Measurements from ENCODE around the gene GPS2. TPM values are rescaled to one million over a fixed set of nuclear protein-coding genes. Genes with fewer than 3 reads are reported as not detected.
"Not testable (repeated sequence)": the region's sequence is repeated elsewhere in the genome, so short reads cannot be mapped to it uniquely, and the experiment has no call there.

Gene GPS2
- total RNA-seq, 1 donor, result 48.1 TPM

DNA sequence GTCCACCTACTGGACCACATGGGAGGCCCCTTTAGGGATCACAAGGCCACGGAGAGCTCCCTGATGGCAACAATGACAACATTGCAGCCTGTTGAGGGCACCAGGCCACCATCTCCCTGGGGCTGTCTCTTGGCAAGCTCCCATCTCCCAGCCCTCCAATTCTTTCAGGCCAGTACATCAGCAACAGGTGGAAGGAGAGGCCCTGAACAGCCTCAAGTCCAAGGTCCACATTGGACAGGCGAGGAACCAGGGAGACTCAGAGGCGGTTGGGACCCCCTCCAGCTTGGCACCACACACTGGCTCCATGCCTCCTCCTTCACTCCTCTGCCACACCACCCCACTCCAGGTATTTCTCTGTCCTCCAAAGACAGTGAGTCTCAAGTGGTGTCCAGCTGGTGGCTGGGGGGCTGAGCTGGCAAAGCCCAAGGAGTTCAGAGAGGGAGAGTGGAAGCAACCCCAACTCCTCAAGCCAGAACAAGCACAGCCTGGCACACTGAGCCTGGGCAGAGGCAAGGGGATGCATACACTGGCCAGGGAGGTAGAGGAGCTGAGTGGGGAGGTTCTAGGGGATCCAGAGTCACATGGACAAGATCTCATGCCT is 19.9 kb upstream of the GPS2 start:
- H3K79me2 ChIP-seq (ENCODE audit: insufficient read depth, low read length), result no peaks in the 10 kb centered on the region
- H3K27me3 ChIP-seq (ENCODE audit: insufficient read depth, low read length), result peaks cover 26% of the 10 kb centered on the region
- H3K9me3 ChIP-seq (ENCODE audit: low read depth, low read length), result no peaks in the 10 kb centered on the region
- DNase-seq (ENCODE audit: insufficient read length, low spot score, missing footprints), result no peak
- no peaks in the 10 kb centered on the region for H3K36me3 ChIP-seq (ENCODE audit: insufficient read depth, low read length)
- no peaks in the 10 kb centered on the region for H4K20me1 ChIP-seq (ENCODE audit: insufficient read depth, low read length)
- H3K4me3 ChIP-seq (ENCODE audit: insufficient read depth, low read length), result no peak overlapping the region
- H3K27ac ChIP-seq (ENCODE audit: low read depth, low read length), result no peak overlapping the region
- TF ChIP-seq, protein P1, sequence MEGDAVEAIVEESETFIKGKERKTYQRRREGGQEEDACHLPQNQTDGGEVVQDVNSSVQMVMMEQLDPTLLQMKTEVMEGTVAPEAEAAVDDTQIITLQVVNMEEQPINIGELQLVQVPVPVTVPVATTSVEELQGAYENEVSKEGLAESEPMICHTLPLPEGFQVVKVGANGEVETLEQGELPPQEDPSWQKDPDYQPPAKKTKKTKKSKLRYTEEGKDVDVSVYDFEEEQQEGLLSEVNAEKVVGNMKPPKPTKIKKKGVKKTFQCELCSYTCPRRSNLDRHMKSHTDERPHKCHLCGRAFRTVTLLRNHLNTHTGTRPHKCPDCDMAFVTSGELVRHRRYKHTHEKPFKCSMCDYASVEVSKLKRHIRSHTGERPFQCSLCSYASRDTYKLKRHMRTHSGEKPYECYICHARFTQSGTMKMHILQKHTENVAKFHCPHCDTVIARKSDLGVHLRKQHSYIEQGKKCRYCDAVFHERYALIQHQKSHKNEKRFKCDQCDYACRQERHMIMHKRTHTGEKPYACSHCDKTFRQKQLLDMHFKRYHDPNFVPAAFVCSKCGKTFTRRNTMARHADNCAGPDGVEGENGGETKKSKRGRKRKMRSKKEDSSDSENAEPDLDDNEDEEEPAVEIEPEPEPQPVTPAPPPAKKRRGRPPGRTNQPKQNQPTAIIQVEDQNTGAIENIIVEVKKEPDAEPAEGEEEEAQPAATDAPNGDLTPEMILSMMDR (IDR thresholded peaks at IDR 0.05; ENCODE audit: extremely low read depth, low read depth, low read length), result no peak
- no peak overlapping the region for H2AFZ ChIP-seq (ENCODE audit: low read length)
- H3K4me2 ChIP-seq (ENCODE audit: insufficient read depth, low read length), result no peak overlapping the region
- peaks cover 3% of the 10 kb centered on the region for H3K4me1 ChIP-seq (ENCODE audit: insufficient read depth, low read length)

DNA sequence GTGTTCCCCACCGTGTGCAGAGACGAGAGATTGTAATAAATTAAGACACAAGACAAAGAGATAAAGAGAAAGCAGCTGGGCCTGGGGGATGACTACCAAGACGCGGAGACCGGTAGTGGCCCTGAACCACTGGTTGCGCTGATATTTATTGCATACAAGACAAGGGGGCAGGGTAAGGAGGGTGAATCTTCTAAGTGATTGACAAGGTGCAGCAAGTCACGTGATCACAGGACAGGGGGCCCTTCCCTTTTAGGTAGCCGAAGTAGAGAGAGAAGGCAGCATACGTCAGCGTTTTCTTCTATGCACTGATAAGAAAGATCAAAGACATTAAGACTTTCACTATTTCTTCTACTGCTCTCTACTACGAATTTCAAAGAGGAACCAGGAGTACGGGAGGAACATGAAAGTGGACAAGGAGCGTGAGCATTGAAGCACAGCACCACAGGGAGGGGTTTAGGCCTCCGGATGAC is 17.5 kb upstream of the GPS2 start:
- not testable (repeated sequence) for H4K20me1 ChIP-seq (ENCODE audit: insufficient read depth, low read length); H3K4me3 ChIP-seq (ENCODE audit: insufficient read depth, low read length); H3K36me3 ChIP-seq (ENCODE audit: insufficient read depth, low read length); H3K9me3 ChIP-seq (ENCODE audit: low read depth, low read length); H3K27ac ChIP-seq (ENCODE audit: low read depth, low read length); H3K4me2 ChIP-seq (ENCODE audit: insufficient read depth, low read length); H2AFZ ChIP-seq (ENCODE audit: low read length); DNase-seq (ENCODE audit: insufficient read length, low spot score, missing footprints)
- H3K27me3 ChIP-seq (ENCODE audit: insufficient read depth, low read length), result peaks cover 26% of the 10 kb centered on the region
- peaks cover 13% of the 10 kb centered on the region for H3K79me2 ChIP-seq (ENCODE audit: insufficient read depth, low read length)
- H3K4me1 ChIP-seq (ENCODE audit: insufficient read depth, low read length), result peaks cover 12% of the 10 kb centered on the region

DNA sequence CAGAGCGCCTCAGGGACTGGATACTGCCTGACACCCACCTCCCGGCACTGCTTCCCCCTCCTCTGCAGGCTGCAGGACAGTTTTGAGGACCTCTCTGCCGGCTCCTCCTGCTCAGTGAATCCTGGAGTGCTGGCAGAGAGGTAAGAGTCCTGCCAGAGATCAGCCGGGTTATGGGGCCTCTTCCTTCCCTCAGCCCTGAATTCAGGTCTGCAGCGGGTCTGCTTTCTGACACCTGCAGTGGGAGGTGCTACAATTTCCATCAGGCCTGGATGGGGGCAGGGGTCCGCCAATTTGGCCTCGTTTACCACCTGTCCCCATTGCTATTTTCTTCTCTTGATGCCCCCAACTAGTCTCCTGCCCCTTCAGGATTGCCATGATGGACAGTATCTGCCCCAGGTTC is 17.0 kb upstream of the GPS2 start:
- H3K27me3 ChIP-seq (ENCODE audit: insufficient read depth, low read length), result peaks cover 23% of the 10 kb centered on the region
- no peak for DNase-seq (ENCODE audit: insufficient read length, low spot score, missing footprints)
- no peaks in the 10 kb centered on the region for H3K9me3 ChIP-seq (ENCODE audit: low read depth, low read length)
- H3K79me2 ChIP-seq (ENCODE audit: insufficient read depth, low read length), result peaks cover 18% of the 10 kb centered on the region
- no peak overlapping the region for H2AFZ ChIP-seq (ENCODE audit: low read length)
- H3K4me1 ChIP-seq (ENCODE audit: insufficient read depth, low read length), result peaks cover 12% of the 10 kb centered on the region
- H4K20me1 ChIP-seq (ENCODE audit: insufficient read depth, low read length), result peaks cover 3% of the 10 kb centered on the region
- H3K4me2 ChIP-seq (ENCODE audit: insufficient read depth, low read length), result no peak overlapping the region
- no peak overlapping the region for H3K27ac ChIP-seq (ENCODE audit: low read depth, low read length)
- no peak overlapping the region for H3K4me3 ChIP-seq (ENCODE audit: insufficient read depth, low read length)
- TF ChIP-seq, protein P1 (IDR thresholded peaks at IDR 0.05; ENCODE audit: extremely low read depth, low read depth, low read length), result no peak
- no peaks in the 10 kb centered on the region for H3K36me3 ChIP-seq (ENCODE audit: insufficient read depth, low read length)

DNA sequence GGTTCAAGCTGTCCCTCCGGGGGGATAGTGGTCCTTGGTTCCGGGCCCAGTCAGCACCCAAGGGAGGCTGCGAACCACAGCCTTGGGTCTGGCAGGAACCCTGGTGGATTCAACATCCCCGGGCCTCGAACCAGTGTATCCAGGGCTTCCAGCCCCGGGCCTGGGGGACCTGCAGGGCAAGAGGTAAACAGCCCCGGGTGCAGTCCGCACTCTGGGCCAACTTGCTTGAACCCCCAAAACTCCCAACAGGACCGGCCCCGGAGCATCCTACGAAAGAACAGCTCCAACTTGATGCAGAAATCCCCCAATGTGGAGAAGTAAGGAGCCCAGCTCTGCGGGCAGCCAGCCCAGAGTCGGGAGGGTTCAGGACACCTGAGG is 15.5 kb upstream of the GPS2 start:
- TF ChIP-seq, protein P1 (IDR thresholded peaks at IDR 0.05; ENCODE audit: extremely low read depth, low read depth, low read length), result no peak
- peak overlapping the region; percentile 85 for H2AFZ ChIP-seq (ENCODE audit: low read length)
- DNase-seq (ENCODE audit: insufficient read length, low spot score, missing footprints), result no peak
- peak overlapping the region; percentile 96 for H3K4me3 ChIP-seq (ENCODE audit: insufficient read depth, low read length)
- H3K4me1 ChIP-seq (ENCODE audit: insufficient read depth, low read length), result peaks cover 12% of the 10 kb centered on the region
- H3K9me3 ChIP-seq (ENCODE audit: low read depth, low read length), result no peaks in the 10 kb centered on the region
- H3K27me3 ChIP-seq (ENCODE audit: insufficient read depth, low read length), result peaks cover 17% of the 10 kb centered on the region
- H4K20me1 ChIP-seq (ENCODE audit: insufficient read depth, low read length), result peaks cover 3% of the 10 kb centered on the region
- peaks cover 19% of the 10 kb centered on the region for H3K79me2 ChIP-seq (ENCODE audit: insufficient read depth, low read length)
- H3K4me2 ChIP-seq (ENCODE audit: insufficient read depth, low read length), result peak overlapping the region; percentile 97
- H3K27ac ChIP-seq (ENCODE audit: low read depth, low read length), result no peak overlapping the region
- peaks cover 9% of the 10 kb centered on the region for H3K36me3 ChIP-seq (ENCODE audit: insufficient read depth, low read length)
